ENCODE data around the gene P2RY6.

DNA sequence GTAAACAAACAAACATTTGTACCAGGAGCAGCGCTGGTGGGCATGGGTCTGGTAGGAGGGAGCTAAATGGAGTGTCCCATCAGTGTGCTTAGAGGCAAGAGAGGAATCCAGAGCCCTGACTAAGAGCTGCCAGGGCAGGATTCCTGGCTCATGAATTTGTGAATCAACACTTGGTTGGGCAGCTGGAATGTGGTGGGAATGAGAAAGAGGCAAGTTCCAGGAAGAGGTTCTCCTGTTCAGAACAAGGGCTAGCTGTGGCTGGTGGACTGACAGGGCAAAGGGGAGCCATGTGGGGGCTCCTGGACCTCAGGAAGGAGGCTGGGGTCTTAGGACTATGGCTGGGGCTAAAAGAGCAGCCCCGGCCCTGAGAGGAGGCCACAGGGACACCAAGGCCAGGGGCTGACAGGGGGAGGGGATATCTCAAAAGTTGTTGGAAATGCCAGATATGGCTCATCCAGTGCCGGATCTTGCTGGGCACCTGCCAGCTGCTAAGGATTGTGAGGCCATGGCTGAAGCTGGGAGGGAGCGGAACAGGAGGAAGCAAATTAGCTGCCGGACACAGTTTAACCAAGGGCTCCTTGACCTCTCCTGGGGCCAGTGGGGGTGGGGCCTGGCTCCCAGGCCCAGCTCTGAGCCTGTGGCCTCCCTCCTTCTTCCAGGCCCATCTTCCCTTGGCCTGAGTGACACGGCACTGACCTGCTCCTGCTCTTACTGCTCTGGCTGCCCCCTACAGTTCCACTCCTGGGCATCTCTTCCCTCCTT lies 14.6 kb upstream of the P2RY6 start:
- TF ChIP-seq, protein P1, sequence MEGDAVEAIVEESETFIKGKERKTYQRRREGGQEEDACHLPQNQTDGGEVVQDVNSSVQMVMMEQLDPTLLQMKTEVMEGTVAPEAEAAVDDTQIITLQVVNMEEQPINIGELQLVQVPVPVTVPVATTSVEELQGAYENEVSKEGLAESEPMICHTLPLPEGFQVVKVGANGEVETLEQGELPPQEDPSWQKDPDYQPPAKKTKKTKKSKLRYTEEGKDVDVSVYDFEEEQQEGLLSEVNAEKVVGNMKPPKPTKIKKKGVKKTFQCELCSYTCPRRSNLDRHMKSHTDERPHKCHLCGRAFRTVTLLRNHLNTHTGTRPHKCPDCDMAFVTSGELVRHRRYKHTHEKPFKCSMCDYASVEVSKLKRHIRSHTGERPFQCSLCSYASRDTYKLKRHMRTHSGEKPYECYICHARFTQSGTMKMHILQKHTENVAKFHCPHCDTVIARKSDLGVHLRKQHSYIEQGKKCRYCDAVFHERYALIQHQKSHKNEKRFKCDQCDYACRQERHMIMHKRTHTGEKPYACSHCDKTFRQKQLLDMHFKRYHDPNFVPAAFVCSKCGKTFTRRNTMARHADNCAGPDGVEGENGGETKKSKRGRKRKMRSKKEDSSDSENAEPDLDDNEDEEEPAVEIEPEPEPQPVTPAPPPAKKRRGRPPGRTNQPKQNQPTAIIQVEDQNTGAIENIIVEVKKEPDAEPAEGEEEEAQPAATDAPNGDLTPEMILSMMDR (IDR thresholded peaks at IDR 0.05), result no peak
- no peak for TF ChIP-seq POLR2A (IDR thresholded peaks at IDR 0.05)
